HK-2 (cell line): Measurements from ENCODE around the gene PTPRA.
"Not testable (repeated sequence)": the region's sequence is repeated elsewhere in the genome, so short reads cannot be mapped to it uniquely, and the experiment has no call there.

Experiments used
- DNase-seq: peaks from one replicate; pipeline ENCODE4 v3.0.0-alpha.2; 2018; ENCODE audit not compliant: unreplicated experiment

PTPRA gene

GRCh38 chr20:2873010-2873746, at the start of gene PTPRA:
TSS of gene PTPRA (plus strand) at chr20:2873481. CDS start at chr20:2964278, 90,797 bp downstream.
- peak; percentile 96 for DNase-seq

GRCh38 chr20:2825761-2826160, 47.5 kb upstream of the PTPRA start:
- no peak for DNase-seq

DNA sequence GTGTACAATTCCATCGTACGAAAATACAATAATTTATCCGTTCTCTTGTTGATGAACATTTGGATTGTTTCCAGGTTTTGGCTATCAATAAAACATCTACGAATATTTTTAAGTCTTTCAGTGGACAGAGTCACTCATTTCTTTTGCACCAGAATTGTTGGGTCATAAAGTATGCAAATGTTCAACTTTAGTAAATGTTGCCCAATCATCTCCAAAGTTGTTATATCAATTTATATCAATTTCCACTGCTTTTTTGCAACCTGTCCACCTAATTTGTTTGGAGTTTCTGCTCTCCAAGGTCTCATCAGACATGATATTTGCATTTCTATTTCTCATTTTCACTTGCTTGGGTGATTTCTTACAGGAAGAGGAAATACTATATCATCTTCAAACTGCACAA, 46.6 kb upstream of the PTPRA start:
- no peak for DNase-seq

DNA sequence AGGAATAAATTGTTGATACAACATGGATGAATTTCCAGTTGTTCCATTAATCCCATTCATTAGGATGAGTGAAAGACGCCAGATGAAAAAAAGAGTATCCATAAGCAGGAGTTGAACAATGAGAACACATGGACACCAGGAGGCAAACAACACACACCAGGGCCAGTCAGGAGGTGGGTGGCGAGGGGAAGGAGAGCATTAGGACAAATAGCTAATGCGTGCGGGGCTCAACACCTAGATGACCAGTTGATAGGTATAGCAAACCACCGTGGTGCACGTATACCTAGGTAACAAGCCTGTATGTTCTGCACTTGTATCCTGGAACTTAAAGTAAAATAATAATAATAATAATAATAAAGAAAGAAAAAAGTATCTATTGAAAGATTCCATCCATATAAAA, 43.9 kb upstream of the PTPRA start:
- no peak for DNase-seq

- not testable (repeated sequence) for DNase-seq
These were observed 42.1 kb upstream of the PTPRA start for GRCh38 chr20:2831206-2831605.

DNA sequence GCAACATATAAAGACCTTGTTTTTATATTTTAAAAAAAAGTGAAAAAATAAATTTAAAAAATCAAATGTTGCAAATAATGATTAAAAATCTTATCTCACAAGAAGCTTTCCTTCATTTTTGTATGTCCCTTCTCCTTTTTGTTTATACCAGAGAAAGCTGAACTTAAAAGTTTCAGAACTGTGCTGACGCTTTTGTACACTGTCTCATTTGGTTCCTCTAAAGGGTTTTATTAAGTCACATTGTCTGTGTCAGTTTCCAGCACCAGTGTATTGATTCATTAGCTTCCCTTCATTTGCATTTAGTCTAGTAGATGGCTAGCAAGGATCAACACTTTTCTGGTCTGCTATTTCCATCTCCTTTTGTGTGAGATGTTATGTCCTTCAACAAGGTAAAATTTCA, 39.5 kb upstream of the PTPRA start:
- DNase-seq, result no peak

- DNase-seq, result no peak
These were observed 38.7 kb upstream of the PTPRA start for GRCh38 chr20:2834401-2835110.

- DNase-seq, result no peak
These were observed 37.9 kb upstream of the PTPRA start for GRCh38 chr20:2835331-2835796.

GRCh38 chr20:2836035-2836434, 37.2 kb upstream of the PTPRA start:
- no peak for DNase-seq

- DNase-seq, result no peak
These were observed 35.9 kb upstream of the PTPRA start for GRCh38 chr20:2837221-2837960.

- no peak for DNase-seq
These were observed 35.0 kb upstream of the PTPRA start for GRCh38 chr20:2838170-2838797.

- DNase-seq, result no peak
These were observed 34.2 kb upstream of the PTPRA start for GRCh38 chr20:2838847-2839671.

DNA sequence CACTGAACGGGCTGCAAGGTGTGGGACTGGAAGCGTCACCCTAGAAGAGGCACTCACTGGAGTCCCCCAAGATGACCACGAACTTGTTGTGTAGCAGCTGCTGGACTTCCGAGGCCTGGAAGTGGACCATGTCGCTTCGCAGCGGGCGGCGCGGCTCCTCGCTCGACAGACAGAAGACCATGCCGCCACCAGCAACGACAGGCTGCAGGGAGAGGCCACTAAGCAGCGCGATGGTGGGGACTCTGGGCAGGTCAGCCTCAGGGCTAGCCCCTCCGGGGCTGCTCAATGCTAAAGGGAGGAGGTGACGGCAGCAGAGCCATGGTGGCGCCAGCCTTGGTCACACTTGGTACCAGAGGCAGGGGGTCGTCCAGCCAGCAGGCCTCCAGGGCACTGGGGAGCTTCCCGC, 33.5 kb upstream of the PTPRA start:
- no peak for DNase-seq

GRCh38 chr20:2840138-2840966, 32.9 kb upstream of the PTPRA start, which contains the start of the genes PCED1A and VPS16:
TSS of gene PCED1A (minus strand) at chr20:2840655. CDS start at chr20:2839912, 743 bp downstream.
TSS of gene VPS16 (plus strand) at chr20:2840745. CDS start at chr20:2840775, 30 bp downstream.
- peak; percentile 92 for DNase-seq

DNA sequence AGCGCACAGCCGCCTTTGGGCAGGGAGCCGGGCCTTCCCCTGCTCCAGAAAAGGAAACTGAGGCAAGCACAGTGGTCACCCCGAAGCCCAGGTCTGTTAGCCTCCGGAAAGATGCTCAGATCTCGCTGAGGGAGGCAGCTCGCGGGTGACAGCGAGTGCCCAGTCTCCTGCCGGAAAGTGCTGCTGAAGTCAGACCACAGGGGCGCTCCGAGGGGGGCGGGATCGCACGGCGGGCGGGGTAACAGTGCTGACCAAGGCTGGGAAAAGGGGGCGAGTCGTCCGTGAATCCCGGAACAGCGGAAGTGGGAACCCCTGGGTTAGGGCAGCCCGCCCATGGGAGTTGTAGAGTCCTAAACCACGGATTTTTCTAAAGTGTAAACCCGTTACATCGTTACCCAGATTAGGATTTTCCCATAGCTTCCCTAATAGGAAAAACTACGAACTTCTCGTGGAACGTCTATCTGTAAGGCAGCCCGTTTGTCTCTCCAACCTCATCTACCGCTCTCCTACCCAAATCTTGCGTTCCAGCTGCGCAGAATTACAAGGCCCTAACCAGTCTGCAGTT, 32.2 kb upstream of the PTPRA start:
- peak; percentile 85 for DNase-seq

DNA sequence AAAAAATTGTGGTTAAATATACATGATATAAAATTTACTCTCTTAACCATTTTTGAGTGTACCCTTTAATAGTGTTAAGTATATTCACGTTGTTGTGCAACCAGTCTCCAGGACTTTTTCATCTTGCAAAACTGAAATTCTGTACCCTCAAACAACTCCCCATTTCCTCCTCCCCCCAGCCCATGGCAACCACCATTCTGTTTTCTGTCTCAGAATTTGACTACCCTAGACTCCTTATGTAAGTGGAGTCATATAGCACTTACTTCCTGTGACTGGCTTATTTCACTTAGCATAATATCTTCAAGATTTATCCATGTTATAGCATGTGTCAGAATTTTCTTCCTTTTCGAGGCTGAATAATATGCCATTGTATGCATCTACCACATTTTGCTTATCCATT, 27.7 kb upstream of the PTPRA start:
- no peak for DNase-seq

DNA sequence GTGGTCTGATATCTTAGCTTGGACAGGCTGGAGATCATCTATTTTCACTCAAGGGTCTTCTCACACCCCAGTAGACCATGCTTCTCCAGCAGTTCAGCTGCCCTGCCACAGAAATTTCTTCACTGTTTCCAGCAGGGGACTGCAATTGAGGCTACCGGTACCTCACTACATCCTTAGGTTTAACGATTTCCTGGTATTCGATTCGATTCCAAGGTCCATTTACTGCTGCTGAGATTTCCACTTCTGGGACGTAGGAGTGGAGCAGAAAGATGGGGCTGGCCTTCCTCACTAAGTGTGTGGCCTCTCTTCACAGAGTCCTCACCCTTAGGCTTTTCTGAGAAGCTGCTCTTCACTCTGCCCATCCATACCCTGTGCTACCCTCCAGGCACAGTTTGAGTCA, 26.6 kb upstream of the PTPRA start:
- no peak for DNase-seq

- no peak for DNase-seq
These were observed 25.5 kb upstream of the PTPRA start for GRCh38 chr20:2847802-2848201.

- DNase-seq, result no peak
These were observed 23.8 kb upstream of the PTPRA start for GRCh38 chr20:2849529-2849928.

GRCh38 chr20:2851086-2851485, 22.2 kb upstream of the PTPRA start:
- DNase-seq, result no peak
